Measurements from ENCODE around the gene CELSR1. TPM values are rescaled to one million over a fixed set of nuclear protein-coding genes. Genes with fewer than 3 reads are reported as not detected.

Gene CELSR1
- total RNA-seq, 3 donors from 2014 or later (not counting 1 experiment from before 2014, with no cell fraction given), result 0.89 to 3.9 (median 1.9) TPM

DNA sequence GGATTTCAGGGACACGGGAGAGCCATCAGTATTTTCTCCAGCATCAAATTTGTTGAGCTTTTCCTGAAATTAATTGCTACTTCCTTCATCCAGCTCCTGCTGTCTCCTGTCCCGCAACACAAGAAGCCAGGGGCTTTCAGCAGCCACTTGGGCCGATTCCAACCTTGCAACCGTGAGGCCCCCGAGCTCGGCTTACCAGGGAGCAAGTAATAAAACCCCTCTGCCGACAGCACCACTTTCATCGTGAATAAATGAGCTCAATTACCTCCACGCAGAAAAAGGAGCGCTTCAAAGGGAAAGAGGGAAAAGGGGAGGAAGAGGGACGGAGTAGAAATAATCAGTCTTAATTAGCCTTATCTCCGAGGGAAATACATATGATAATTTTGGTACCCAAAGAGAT is 76.6 kb downstream of the CELSR1 start:
- H3K4me1 ChIP-seq (ENCODE audit: control insufficient read depth, insufficient read depth, low read length), result no peaks in the 10 kb centered on the region
- H3K27me3 ChIP-seq (ENCODE audit: control insufficient read depth, insufficient read depth, low read length), result no peaks in the 10 kb centered on the region
- Mint-ChIP-seq H3K4me1 (no peaks in the 10 kb centered on the region), H3K4me3 (no peak overlapping the region), H3K27me3 (ENCODE audit: low read depth in 2 of 2) (peaks cover 0 to 4% of the 10 kb centered on the region in 2 donors), H3K9me3 (no peaks in the 10 kb centered on the region), H3K36me3 (no peaks in the 10 kb centered on the region), H3K27ac (no peak overlapping the region)
- 85% methylated on average over 12 of the region's 12 CpGs for whole genome bisulfite sequencing (ENCODE audit: insufficient coverage)
- ATAC-seq (no peak), DNase-seq (no peak)
- no peaks in the 10 kb centered on the region for H3K36me3 ChIP-seq (ENCODE audit: control insufficient read depth, insufficient read depth, low read length)
- no peak overlapping the region for H3K27ac ChIP-seq (ENCODE audit: low read length)
- TF ChIP-seq, protein P1, sequence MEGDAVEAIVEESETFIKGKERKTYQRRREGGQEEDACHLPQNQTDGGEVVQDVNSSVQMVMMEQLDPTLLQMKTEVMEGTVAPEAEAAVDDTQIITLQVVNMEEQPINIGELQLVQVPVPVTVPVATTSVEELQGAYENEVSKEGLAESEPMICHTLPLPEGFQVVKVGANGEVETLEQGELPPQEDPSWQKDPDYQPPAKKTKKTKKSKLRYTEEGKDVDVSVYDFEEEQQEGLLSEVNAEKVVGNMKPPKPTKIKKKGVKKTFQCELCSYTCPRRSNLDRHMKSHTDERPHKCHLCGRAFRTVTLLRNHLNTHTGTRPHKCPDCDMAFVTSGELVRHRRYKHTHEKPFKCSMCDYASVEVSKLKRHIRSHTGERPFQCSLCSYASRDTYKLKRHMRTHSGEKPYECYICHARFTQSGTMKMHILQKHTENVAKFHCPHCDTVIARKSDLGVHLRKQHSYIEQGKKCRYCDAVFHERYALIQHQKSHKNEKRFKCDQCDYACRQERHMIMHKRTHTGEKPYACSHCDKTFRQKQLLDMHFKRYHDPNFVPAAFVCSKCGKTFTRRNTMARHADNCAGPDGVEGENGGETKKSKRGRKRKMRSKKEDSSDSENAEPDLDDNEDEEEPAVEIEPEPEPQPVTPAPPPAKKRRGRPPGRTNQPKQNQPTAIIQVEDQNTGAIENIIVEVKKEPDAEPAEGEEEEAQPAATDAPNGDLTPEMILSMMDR (IDR thresholded peaks at IDR 0.05), result no peak
- H3K4me3 ChIP-seq (ENCODE audit: low read length), result no peak overlapping the region
- H3K9me3 ChIP-seq (ENCODE audit: control insufficient read depth, insufficient read depth, low read length), result no peaks in the 10 kb centered on the region
- intact Hi-C loops (cut with micrococcal nuclease), result no loop called here

DNA sequence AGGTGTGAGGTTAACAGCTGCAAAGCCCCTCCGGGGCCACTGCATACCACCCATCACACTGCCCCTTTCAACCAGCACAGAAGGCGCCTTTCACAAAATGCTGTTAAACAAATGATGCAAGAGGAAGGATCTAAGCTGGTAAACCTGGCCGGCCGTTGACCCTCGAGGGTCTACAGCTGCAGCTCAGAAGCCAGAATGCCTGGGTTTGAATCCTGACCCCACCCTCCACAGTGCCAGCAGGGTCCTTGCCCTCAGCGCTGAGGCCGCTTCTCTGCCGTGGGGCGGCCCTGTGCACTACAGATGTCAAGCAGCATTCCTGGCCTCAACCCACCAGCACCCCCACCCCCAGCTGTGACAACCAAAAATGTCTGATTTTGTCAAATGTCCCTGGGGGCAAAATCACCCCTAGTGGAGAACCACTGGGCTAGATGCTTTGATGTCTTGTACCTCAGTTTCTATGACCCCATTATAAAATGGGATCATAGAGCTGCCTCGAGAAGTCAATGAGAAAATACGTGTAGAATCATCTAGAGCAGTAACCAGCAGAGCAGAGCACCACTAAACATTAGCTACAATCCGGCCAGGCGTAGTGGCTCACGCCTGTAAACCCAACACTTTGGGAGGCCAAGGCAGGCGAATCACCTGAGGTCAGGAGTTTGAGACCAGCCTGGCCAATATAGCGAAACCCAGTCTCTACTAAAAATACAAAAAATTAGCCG is 77.9 kb downstream of the CELSR1 start:
- no peaks in the 10 kb centered on the region for H3K4me1 ChIP-seq (ENCODE audit: control insufficient read depth, insufficient read depth, low read length)
- no peak for ATAC-seq
- H3K27ac ChIP-seq (ENCODE audit: low read length), result no peak overlapping the region
- Mint-ChIP-seq H3K27ac (no peak overlapping the region), H3K4me1 (no peaks in the 10 kb centered on the region), H3K36me3 (no peaks in the 10 kb centered on the region), H3K27me3 (ENCODE audit: low read depth in 2 of 2) (peaks cover 0 to 7% of the 10 kb centered on the region in 2 donors), H3K4me3 (no peak overlapping the region), H3K9me3 (no peaks in the 10 kb centered on the region)
- no peaks in the 10 kb centered on the region for H3K9me3 ChIP-seq (ENCODE audit: control insufficient read depth, insufficient read depth, low read length)
- TF ChIP-seq, protein P1 (IDR thresholded peaks at IDR 0.05), result no peak
- H3K27me3 ChIP-seq (ENCODE audit: control insufficient read depth, insufficient read depth, low read length), result no peaks in the 10 kb centered on the region
- 87% methylated on average over 17 of the region's 17 CpGs for WGBS (ENCODE audit: insufficient coverage)
- H3K4me3 ChIP-seq (ENCODE audit: low read length), result no peak overlapping the region
- intact Hi-C loops (cut with micrococcal nuclease), result no loop called here
- no peak for DNase-seq
- no peaks in the 10 kb centered on the region for H3K36me3 ChIP-seq (ENCODE audit: control insufficient read depth, insufficient read depth, low read length)

DNA sequence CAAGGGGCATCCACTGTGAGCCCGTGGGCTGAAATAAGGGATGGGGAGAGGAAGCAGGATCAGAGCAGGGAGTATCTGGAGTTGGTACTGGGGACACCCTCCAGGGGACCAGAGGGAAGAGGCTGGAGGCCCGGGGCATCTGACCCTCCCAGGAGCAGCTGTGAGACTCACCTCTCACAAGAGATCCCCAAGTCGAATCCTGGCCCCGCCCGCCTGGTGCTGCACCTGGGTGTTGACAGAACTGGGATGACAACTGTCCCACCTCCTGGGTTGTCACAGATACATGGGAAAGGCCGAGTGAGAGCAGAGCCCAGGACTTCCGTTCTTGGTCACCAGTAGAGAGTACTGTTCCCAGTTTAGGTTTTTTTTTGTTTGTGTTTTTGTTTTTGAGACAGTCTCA is 78.9 kb downstream of the CELSR1 start:
- 86% methylated on average over 7 of the region's 7 CpGs for WGBS (ENCODE audit: insufficient coverage)
- H3K27me3 Mint-ChIP-seq (ENCODE audit: low read depth in 2 of 2), result peaks cover 0 to 7% of the 10 kb centered on the region in 2 donors
- Histone ChIP-seq H3K27ac (ENCODE audit: low read length) (no peak overlapping the region), H3K36me3 (ENCODE audit: control insufficient read depth, insufficient read depth, low read length) (no peaks in the 10 kb centered on the region), H3K9me3 (ENCODE audit: control insufficient read depth, insufficient read depth, low read length) (no peaks in the 10 kb centered on the region), H3K27me3 (ENCODE audit: control insufficient read depth, insufficient read depth, low read length) (no peaks in the 10 kb centered on the region), H3K4me3 (ENCODE audit: low read length) (no peak overlapping the region), H3K4me1 (ENCODE audit: control insufficient read depth, insufficient read depth, low read length) (no peaks in the 10 kb centered on the region)
- intact Hi-C loops (cut with micrococcal nuclease), result no loop called here
- no peak overlapping the region for H3K4me3 Mint-ChIP-seq
- H3K36me3 Mint-ChIP-seq, result no peaks in the 10 kb centered on the region
- TF ChIP-seq, protein P1 (IDR thresholded peaks at IDR 0.05), result no peak
- DNase-seq (no peak), ATAC-seq (no peak)
- no peaks in the 10 kb centered on the region for H3K9me3 Mint-ChIP-seq
- H3K4me1 Mint-ChIP-seq, result no peaks in the 10 kb centered on the region
- no peak overlapping the region for H3K27ac Mint-ChIP-seq

All from natural killer cell (primary cell).